Measurements from ENCODE around the gene FGF22.

Gene FGF22

GRCh38 chr19:680287-681028 is 40.8 kb downstream of the FGF22 start:
- DNase-seq (ENCODE audit: low read depth) = peak; percentile 99

DNA sequence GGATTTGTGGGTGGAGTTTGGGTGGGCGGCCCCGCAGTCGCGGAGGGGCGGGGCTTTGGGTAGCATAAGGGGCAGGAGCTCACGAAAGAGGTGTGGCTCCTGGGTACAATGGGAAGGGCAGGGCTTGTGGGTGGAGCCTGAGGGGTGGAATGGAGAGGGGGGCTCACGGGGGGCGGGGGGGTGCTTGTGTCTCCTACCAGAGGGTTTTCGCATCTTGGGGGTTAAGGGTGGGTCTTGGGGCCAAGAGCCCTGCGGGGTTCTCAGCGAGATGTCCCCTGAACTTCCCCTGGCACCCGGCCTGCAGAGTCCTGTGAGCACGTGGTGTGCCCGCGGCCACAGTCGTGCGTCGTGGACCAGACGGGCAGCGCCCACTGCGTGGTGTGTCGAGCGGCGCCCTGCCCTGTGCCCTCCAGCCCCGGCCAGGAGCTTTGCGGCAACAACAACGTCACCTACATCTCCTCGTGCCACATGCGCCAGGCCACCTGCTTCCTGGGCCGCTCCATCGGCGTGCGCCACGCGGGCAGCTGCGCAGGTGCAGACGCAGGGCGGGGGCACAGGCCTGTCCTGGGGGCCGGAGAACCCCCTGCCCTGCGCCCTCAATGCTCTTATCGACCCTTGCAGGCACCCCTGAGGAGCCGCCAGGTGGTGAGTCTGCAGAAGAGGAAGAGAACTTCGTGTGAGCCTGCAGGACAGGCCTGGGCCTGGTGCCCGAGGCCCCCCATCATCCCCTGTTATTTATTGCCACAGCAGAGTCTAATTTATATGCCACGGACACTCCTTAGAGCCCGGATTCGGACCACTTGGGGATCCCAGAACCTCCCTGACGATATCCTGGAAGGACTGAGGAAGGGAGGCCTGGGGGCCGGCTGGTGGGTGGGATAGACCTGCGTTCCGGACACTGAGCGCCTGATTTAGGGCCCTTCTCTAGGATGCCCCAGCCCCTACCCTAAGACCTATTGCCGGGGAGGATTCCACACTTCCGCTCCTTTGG is 41.6 kb downstream of the FGF22 start:
- DNase-seq (ENCODE audit: low read depth) = no peak

- DNase-seq (ENCODE audit: low read depth) = no peak
Measured at GRCh38 chr19:682678-683320, 43.1 kb downstream of the FGF22 start.

DNA sequence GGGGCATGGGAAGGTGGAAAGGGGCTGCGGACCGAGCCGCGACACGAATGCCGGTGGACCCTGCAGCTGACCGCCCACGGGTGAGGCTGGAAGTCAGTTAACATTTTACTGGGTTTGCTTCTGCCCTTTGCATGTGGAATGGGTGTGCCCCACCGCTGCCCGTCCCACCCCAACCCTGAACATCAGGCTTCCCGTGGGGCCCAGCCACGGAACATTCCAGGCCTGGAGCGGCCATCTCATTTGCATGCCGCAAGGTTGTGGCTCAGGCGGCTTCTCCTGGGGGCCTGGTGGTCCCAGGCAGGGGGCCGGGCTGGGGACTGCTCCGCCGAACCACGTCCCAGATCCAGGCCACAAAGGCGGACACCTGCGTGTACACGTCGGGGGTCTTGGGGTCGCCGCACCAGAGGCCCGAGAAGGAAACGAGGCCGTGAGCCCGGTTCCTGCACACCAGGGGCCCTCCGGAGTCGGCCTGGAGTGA is 45.8 kb downstream of the FGF22 start:
- DNase-seq (ENCODE audit: low read depth) = no peak

- DNase-seq (ENCODE audit: low read depth) = no peak
Measured at GRCh38 chr19:686589-687297, 47.1 kb downstream of the FGF22 start.

DNA sequence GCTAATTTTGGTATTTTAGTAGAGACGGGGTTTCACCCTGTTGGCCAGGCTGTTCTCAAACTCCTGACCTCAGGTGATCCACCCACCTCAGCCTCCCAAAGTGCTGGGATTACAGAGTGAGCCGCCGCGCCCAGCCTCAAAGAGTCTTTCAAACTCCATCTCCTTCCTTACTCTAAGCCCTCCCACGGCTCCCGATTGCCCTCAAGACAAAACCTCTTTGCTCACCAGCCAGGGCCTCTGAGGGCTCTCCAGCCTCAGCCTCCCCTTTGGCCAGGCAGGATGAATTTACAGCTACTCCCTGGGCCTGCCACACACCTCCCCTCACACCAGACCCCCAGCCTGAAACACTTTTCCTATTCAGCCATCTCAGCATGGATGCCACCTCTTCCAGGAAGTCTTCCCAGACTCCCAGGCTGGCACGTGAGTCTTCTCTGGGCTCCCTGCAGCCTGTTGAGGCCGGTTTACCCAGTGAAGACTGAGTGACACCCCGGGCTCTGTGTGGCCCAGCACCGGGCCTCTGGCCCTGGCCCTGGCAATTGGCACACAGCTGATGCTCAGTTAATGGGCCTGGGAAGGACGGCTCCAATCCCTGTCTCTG is 48.0 kb downstream of the FGF22 start:
- no peak for DNase-seq (ENCODE audit: low read depth)

- no peak for DNase-seq (ENCODE audit: low read depth)
Measured at GRCh38 chr19:688214-688613, 48.5 kb downstream of the FGF22 start.

DNA sequence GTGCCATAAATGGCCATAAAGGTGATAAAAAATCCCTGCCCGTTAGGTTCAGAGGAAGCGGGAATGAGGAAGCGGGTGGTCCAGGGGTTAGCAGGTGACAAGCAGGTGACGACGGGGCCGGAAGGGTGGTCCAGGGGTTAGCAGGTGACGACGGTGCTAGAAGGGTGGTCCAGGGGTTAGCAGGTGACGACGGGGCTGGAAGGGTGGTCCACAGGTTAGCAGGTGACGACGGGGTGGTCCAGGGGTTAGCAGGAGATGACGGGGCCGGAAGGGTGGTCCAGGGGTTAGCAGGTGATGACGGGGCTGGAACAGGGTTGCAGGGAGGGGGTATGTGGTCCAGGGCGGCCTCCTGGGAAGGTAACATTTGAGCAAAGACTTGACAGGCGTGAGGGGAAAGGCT is 49.3 kb downstream of the FGF22 start:
- no peak for DNase-seq (ENCODE audit: low read depth)

DNA sequence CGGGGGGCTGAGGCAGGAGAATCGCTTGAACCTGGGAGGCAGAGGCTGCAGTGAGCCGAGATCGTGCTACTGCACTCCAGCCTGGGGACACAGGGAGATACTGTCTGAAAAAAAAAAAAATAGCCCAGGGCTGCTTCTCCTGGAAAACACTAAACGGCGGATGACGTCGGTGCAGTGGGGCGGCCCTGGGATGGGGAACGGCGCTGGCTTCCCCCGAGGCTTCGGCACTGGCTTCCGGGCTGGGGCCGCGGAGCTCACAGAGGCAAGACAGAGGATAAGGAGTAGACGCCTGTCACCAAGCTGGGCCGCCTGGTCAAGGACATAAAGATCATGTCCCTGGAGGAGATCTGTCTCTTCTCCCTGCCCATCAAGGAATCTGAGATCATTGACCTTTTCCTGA is 50.5 kb downstream of the FGF22 start:
- no peak for DNase-seq (ENCODE audit: low read depth)

Measured in activated gamma-delta T cell treated with anti-CD3 and anti-CD28 coated beads, Interleukin-2, amount 50 U/mL, for 16 hours (primary cell).